KOPT-K1 (cell line): ENCODE results near the gene C1orf167.

Experiments
- H3K27ac ChIP-seq: fragments of 200-600 bp; sonication (generic); 2 replicates; pipeline ENCODE4 v1.5.1; 2016; ENCODE audit warnings: antibody characterized with exemption, mild to moderate bottlenecking, low read depth, low read length; ENCODE audit not compliant: poor library complexity, severe bottlenecking
- H3K36me3 ChIP-seq: fragments of 200-600 bp; sonication (generic); 2 replicates; pipeline ENCODE4 v1.5.1; 2017; ENCODE audit warnings: antibody characterized with exemption, mild to moderate bottlenecking, low read length, moderate library complexity; ENCODE audit not compliant: insufficient read depth
- H3K9me3 ChIP-seq: fragments of 200-600 bp; sonication (generic); 2 replicates; pipeline ENCODE4 v1.5.1; 2017; ENCODE audit warnings: antibody characterized with exemption, low read length, mild to moderate bottlenecking; ENCODE audit not compliant: insufficient read depth, poor library complexity, severe bottlenecking

C1orf167 gene

DNA sequence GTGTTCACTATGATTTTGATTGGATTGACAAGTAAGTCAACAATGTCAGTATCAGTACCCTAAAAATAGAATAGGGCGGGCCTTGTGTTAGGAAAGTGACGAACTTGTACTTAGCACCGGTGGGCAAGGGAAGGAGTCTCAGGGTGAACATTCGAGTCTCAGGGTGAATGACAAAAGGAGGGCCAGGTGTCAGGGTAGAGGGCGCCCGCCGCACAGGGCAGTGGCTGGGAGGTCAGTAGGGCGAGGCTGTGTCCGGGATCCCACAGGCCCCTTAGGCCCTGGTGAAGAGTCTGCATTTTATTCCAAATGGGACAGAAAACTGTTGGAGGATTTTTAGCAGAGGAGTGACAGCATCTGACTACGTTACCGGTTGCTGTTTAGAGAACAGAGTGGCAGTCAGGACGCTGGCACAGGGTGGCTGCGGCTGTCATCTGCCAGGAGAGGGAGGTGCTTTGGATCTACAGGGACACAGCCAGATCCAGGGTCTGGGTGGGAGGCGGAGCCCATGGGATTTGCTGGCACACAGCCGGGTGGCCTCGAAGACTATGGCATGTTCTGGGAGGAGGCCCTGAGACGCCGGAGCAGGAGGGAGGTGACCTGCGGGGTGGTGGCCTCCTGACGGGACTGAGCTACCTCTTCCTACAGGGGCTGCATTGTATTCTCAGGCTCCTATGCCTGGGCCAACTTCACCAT is 15.1 kb upstream of the C1orf167 start:
- no peak overlapping the region for H3K27ac ChIP-seq
- H3K36me3 ChIP-seq: no peaks in the 10 kb centered on the region
- H3K9me3 ChIP-seq: no peaks in the 10 kb centered on the region

DNA sequence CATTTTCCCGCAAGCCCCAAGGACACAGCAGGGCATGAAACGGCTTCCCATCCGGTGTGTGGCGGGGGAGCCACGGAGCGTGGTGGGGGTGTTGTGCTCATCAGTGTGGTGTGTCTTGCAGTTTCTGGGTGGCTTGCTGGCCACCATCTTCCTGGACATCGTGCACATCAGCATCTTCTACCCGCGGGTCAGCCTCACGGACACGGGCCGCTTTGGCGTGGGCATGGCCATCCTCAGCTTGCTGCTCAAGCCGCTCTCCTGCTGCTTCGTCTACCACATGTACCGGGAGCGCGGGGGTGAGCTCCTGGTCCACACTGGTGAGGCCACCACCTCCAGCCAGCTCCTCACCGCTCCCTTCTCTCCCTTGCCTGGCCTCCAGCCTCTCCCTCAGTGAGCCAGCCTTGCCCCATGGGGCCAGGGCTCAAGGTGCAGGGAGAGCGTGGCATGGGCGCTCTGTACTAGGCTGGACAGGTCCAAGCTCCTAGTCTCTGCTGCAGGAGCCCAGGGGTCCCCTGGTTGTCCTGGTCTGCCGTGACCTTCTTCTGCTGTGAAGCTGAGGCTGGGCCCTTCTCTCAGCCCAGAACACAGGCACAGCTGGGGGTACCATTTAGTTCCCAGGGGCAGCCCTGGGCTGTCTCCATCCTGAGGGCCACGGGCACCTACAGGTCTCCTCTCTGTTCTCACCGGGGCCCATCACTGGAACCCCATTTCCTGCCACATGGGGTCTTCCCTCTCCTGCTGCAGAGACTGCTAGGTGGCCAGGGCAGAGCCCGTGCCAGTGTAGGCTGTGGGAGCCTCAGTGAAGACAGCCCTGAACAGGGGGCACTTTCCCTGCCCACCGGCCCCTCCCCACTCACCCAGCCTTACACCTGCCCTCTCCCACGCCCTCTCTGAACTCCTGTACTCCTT is 13.4 kb upstream of the C1orf167 start:
- Histone ChIP-seq H3K9me3 (no peaks in the 10 kb centered on the region), H3K36me3 (no peaks in the 10 kb centered on the region), H3K27ac (no peak overlapping the region)

DNA sequence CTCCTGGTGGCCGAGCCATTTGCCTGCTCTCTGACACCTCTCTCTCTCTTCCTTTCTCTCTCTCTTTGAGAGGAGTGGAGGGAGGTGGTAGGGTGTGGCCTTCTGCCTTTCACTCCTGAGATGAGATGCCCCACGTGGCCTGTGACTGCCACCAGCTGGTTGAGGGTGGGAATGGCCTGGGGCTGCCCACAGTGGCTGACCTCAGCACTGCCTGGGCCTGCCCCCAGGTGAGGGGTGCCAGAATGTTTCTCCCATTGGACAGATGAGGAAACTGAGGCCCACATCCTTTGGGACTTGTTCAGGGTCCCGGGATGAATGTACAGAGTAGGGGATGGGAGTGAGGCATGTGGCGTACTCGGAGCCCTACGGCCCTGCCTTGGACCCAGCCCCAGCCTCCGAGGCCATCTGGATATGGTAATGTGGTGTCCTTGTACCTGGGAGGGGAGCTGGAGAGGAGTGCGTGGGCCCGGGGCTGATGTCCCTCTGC is 12.7 kb upstream of the C1orf167 start:
- no peaks in the 10 kb centered on the region for H3K9me3 ChIP-seq
- H3K36me3 ChIP-seq: no peaks in the 10 kb centered on the region
- H3K27ac ChIP-seq: no peak overlapping the region

DNA sequence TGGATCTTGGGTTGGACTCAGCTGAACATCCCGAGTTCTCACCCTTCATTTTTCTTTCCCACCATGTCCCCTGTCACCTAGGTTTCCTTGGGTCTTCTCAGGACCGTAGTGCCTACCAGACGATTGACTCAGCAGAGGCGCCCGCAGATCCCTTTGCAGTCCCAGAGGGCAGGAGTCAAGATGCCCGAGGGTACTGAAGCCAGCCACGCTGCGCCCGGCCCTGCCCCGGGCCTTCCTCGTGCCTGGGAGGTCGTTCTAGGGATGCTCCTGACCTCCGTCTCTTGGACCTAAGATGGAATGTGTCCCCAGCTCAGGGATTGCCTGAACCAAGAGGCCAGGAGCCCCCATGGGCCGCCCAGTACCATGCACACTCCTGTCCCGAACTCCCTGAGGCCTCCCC is 12.0 kb upstream of the C1orf167 start:
- Histone ChIP-seq H3K9me3 (no peaks in the 10 kb centered on the region), H3K27ac (no peak overlapping the region), H3K36me3 (no peaks in the 10 kb centered on the region)

GRCh38 chr1:11751087-11751486 is 10.9 kb upstream of the C1orf167 start:
- no peak overlapping the region for H3K27ac ChIP-seq
- no peaks in the 10 kb centered on the region for H3K36me3 ChIP-seq
- H3K9me3 ChIP-seq: no peaks in the 10 kb centered on the region

DNA sequence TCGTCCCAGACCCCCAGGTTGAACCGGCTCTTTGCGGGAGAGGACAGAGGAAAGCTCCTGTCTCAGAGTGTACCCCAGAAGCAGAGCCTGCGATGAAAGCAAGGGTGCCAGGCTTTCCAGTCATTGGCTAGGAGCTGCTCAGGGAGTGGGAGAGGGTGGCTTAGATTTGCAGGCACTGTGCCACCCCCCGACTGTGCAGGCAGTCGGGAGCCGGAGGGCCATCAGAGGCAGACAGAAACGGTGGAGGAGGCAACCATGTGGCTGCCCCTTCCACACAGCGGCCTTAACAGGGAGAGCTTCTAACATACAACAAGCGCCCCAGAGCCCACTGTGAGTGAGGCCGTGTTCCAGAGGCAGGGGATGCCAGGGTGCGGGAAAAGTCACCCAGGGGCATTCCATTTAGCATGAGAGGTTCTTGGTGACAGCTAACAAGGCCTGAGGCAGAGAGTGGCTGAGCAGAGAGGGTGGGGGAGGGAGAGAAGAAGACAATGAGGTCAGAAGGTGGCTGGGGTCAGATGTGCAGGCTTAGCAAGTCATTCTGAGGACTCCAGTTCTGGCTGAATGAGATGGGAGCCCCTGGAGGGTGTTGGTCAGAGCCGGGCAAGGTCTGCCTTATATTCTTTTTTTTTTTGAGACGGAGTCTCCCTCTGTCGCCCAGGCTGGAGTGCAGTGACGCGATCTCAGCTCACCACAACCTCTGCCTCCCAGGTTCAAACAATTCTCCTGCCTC is 9.5 kb upstream of the C1orf167 start:
- H3K9me3 ChIP-seq: no peaks in the 10 kb centered on the region
- H3K27ac ChIP-seq: no peak overlapping the region
- H3K36me3 ChIP-seq: no peaks in the 10 kb centered on the region

DNA sequence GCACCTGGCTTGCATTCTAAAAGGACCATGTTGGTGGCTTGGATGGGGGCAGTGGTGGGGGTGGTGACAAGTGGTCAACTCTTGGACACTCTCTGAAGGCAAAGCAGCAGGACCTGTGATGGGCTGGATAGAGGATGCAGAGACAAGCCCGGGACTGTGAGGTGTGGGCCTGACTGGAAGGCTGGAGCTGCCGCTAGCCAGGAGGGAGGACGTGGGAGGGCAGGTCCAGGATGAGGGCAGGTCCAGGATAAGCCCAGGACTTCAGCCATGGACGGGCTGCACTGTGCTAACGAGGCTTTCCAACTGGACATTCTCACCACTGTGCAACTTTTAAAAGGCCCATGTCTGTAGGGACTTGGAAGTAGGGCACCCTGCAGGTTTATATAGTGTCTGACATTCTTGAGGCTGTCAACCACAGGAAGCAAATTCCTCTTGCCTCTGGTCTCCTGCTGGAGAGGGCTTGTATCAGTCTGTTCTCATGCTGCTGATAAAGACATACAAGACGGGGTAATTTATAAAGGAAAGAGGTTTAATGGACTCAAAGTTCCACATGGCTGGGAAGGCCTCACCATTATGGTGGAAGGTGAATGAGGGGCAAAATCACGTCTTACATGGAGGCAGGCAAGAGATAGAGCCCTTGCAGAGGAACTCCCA is 8.3 kb upstream of the C1orf167 start:
- no peaks in the 10 kb centered on the region for H3K36me3 ChIP-seq
- no peak overlapping the region for H3K27ac ChIP-seq
- H3K9me3 ChIP-seq: no peaks in the 10 kb centered on the region

GRCh38 chr1:11757047-11757446 is 4.9 kb upstream of the C1orf167 start:
- Histone ChIP-seq H3K27ac (no peak overlapping the region), H3K36me3 (no peaks in the 10 kb centered on the region), H3K9me3 (no peaks in the 10 kb centered on the region)

DNA sequence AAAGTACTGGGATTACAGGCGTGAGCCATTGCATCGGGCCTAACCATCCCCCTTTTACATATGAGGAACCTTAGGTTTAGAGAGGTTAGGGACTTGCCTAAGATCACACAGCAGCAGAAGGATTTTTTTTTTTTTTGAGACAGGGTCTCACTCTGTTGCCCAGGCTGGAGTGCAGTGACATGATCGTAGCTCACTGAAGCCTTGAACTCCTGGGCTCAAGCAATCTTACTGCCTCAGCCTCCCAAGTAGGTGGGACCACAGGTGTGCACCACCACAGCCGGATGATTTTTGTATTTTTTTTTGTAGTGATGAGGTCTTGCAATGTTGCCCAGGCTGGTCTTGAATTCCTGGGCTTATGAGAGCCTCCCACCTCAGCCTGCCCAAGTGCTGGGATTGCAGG is 2.2 kb upstream of the C1orf167 start:
- Histone ChIP-seq H3K27ac (no peak overlapping the region), H3K9me3 (no peaks in the 10 kb centered on the region), H3K36me3 (no peaks in the 10 kb centered on the region)

GRCh38 chr1:11761285-11761684 is 708 bp upstream of the C1orf167 start:
- Histone ChIP-seq H3K27ac (no peak overlapping the region), H3K9me3 (no peaks in the 10 kb centered on the region), H3K36me3 (no peaks in the 10 kb centered on the region)

GRCh38 chr1:11764115-11764514 is 2.1 kb downstream of the C1orf167 start:
- H3K27ac ChIP-seq: no peak overlapping the region
- H3K36me3 ChIP-seq: no peaks in the 10 kb centered on the region
- no peaks in the 10 kb centered on the region for H3K9me3 ChIP-seq

DNA sequence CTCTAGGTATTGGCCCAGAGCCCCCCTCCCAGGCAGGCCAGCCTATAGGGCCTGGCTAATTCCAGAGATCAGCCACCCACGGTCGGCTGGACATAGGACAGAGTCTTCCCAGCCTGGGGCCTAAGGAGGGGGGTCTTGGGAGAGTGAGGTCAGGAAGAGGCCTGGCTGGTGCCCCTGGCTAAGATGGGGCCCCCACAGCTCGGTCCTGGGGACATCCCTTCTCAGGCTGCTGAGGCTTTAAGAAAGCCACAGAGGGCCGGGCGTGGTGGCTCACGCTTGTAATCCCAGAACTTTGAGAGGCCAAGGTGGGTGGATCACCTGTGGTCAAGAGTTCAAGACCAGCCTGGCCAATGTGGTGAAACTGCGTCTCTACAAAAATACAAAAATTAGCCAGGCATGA is 2.5 kb downstream of the C1orf167 start:
- Histone ChIP-seq H3K27ac (no peak overlapping the region), H3K36me3 (no peaks in the 10 kb centered on the region), H3K9me3 (no peaks in the 10 kb centered on the region)

- Histone ChIP-seq H3K27ac (no peak overlapping the region), H3K9me3 (no peaks in the 10 kb centered on the region), H3K36me3 (no peaks in the 10 kb centered on the region)
Observed at GRCh38 chr1:11765661-11766428, 3.9 kb downstream of the C1orf167 start.

DNA sequence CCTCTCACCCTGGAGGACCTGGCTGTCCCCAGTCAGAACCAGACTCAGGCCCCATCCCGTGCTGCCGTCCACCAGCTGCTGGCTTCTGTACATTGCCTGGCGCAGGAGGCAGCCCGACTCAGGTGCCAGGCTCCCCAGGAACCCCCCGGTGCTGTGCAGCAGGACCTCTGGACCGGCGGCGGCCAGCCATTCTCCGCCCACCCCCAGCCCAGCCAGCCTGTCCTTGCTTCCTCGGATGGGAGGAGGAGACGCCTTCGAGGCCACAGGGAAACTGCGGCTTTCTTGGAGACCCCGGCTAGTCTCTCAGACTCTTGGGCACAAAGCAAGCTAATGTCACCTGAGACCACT is 4.4 kb downstream of the C1orf167 start:
- Histone ChIP-seq H3K9me3 (no peaks in the 10 kb centered on the region), H3K36me3 (no peaks in the 10 kb centered on the region), H3K27ac (no peak overlapping the region)
